PC-3 (cell line): ENCODE measurements around the gene GRIP2. TPM values are rescaled to one million over a fixed set of nuclear protein-coding genes. Genes with fewer than 3 reads are reported as not detected.

Experiments
- ATAC-seq: fragments of 200-7000 bp; cut with Tn5 transposase; 2 replicates; pipeline ENCODE4 v1.9.1; 2020; ENCODE audit warnings: mild to moderate bottlenecking, moderate library complexity
- BruUV-seq: library from RNA; stranded (reverse); fragments of 400-500 nt; replicated peaks from 2 replicates; lab custom pipeline; 2021; lab: Mats Ljungman, UMichigan
- CTCF ChIA-PET: fragments of 300-600 bp; sonication (Branson Sonifier 250); formaldehyde crosslinking; loops from one replicate; lab custom pipeline; 2022; ENCODE audit warnings: antibody characterized with exemption; lab: Charles Lee
- POLR2A ChIA-PET: fragments of 300-600 bp; sonication (Branson Sonifier 250); formaldehyde crosslinking; loops from one replicate; lab custom pipeline; 2022; ENCODE audit warnings: antibody characterized with exemption; ENCODE audit not compliant: unreplicated experiment; lab: Charles Lee
- DNase-seq: peaks from one replicate; pipeline ENCODE4 v3.0.0-alpha.2; 2015
- H2AFZ ChIP-seq: fragments of 300-600 bp; sonication (generic); 2 replicates; pipeline ENCODE4 v1.6.0; 2016; ENCODE audit warnings: antibody characterized with exemption, low read length
- H3F3A ChIP-seq: fragments of 300-600 bp; sonication (generic); one replicate; pipeline ENCODE4 v1.6.0; 2017; ENCODE audit warnings: antibody characterized with exemption, low read length, control low read depth, mild to moderate bottlenecking; ENCODE audit not compliant: unreplicated experiment
- H3K27ac ChIP-seq: fragments of 300-600 bp; sonication (generic); 2 replicates; pipeline ENCODE4 v1.5.1; 2016; ENCODE audit warnings: mild to moderate bottlenecking, low read length
- H3K27me3 ChIP-seq: fragments of 300-600 bp; sonication (generic); 2 replicates; pipeline ENCODE4 v1.6.1; 2016; ENCODE audit warnings: low read length, mixed read lengths
- H3K36me3 ChIP-seq: fragments of 300-600 bp; sonication (generic); 2 replicates; pipeline ENCODE4 v1.6.1; 2016; ENCODE audit warnings: low read depth, mixed run types, low read length, mixed read lengths
- H3K4me1 ChIP-seq: fragments of 300-600 bp; sonication (generic); 2 replicates; pipeline ENCODE4 v1.5.1; 2016; ENCODE audit warnings: low read length; ENCODE audit not compliant: insufficient read depth
- H3K4me2 ChIP-seq: fragments of 300-600 bp; sonication (generic); 2 replicates; pipeline ENCODE4 v1.6.0; 2016; ENCODE audit warnings: low read length
- H3K4me3 ChIP-seq: fragments of 300-600 bp; sonication (generic); 2 replicates; pipeline ENCODE4 v1.5.1; 2016; ENCODE audit warnings: mild to moderate bottlenecking, low read length, mixed read lengths
- H3K79me2 ChIP-seq: fragments of 300-600 bp; sonication (generic); 2 replicates; pipeline ENCODE4 v1.6.1; 2017; ENCODE audit warnings: low read length, mixed read lengths
- H3K9ac ChIP-seq: fragments of 300-600 bp; sonication (generic); 2 replicates; pipeline ENCODE4 v1.6.0; 2016; ENCODE audit warnings: mild to moderate bottlenecking, low read length
- H3K9me2 ChIP-seq: fragments of 300-600 bp; sonication (generic); replicated peaks from 2 replicates; pipeline ENCODE4 v1.6.1; 2016; ENCODE audit warnings: mixed run types, low read length, mixed read lengths
- H3K9me3 ChIP-seq: fragments of 300-600 bp; sonication (generic); 2 replicates; pipeline ENCODE4 v1.6.1; 2016; ENCODE audit warnings: low read length, mixed read lengths
- H4K20me1 ChIP-seq: fragments of 300-600 bp; sonication (generic); 2 replicates; pipeline ENCODE4 v1.6.1; 2016; ENCODE audit warnings: low read length, mixed read lengths
- EZH2 ChIP-seq: fragments of 300-600 bp; sonication (generic); IDR thresholded peaks from one replicate; pipeline ENCODE4 v1.6.1; 2017; ENCODE audit warnings: antibody characterized with exemption, mild to moderate bottlenecking, low read length; ENCODE audit not compliant: unreplicated experiment
- EZH2phosphoT487 ChIP-seq: fragments of 300-600 bp; sonication (generic); IDR thresholded peaks from 2 replicates; pipeline ENCODE4 v1.6.1; 2018; ENCODE audit warnings: mild to moderate bottlenecking, antibody characterized with exemption, low read length, borderline replicate concordance
- intact Hi-C: fragments of 100-400 bp; cut with micrococcal nuclease; formaldehyde crosslinking; loops from 2 replicates; pipeline ENCODE4 v1.9.0; 2023
- total RNA-seq: library from RNA; depleted of rRNA; stranded (reverse); fragments of >200 nt; gene quantifications from 2 replicates; pipeline ENCODE4 v1.2.3, GENCODE V29; 2014; rRNA removed
- TF ChIP-seq, protein P1 (sequence below): fragments of 300-600 bp; sonication (generic); conservative IDR thresholded peaks from 2 replicates; pipeline ENCODE4 v1.5.1; 2017; ENCODE audit warnings: antibody characterized with exemption, low read depth, mild to moderate bottlenecking, low read length

GRIP2 gene
- total RNA-seq, 1 experiment from 2014 or later = 0.36 TPM

DNA sequence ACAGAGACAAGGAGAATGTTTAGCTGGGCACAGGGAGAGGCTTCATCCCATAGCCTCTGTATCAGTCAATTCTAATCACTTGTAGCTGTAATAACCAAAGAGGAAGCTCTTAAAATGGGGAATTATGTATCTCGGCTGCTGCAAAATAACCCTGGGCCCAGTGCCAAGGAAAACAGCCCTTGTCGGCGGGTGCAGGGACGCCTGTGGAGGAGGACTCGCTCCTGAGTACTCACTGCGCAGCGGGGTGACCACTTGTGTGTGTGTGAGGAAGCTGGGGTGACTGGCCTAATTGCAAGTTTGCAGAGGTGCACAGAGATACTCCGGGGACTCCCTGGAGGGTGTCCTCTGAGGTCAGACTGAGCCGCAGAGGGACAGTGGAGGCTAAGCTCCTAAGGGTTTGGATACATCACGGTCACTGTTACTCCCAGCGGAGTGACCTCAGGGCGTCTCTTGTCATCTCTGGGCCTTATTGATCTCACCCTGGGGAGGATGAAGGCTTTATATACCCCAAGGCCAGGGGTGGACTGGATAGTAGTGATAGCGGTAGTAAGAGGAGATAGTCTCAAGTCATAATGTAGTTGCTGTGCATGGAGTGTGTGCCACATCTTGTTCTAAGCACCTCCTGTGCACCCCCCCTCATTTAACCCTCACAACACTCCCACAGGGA, 100.5 kb downstream of the GRIP2 start:
- Histone ChIP-seq H3K4me1 (peaks cover 26% of the 10 kb centered on the region), H3K27me3 (no peaks in the 10 kb centered on the region), H3F3A (no peaks in the 10 kb centered on the region), H3K9ac (no peak overlapping the region), H3K79me2 (peaks cover 60% of the 10 kb centered on the region), H3K4me3 (no peak overlapping the region), H3K9me2 (no peaks in the 10 kb centered on the region), H2AFZ (no peak overlapping the region), H4K20me1 (0 out of 2 replicates have a peak, but pooled peaks cover 5% of the 10 kb centered on the region), H3K9me3 (no peaks in the 10 kb centered on the region), H3K27ac (no peak overlapping the region), H3K4me2 (no peak overlapping the region), H3K36me3 (no peaks in the 10 kb centered on the region)
- no TSS peak for BruUV-seq
- ChIA-PET CTCF (no interaction called here), POLR2A (no interaction called here)
- ATAC-seq = no peak
- intact Hi-C loops = no loop called here
- no peak for DNase-seq
- TF ChIP-seq, protein P1, sequence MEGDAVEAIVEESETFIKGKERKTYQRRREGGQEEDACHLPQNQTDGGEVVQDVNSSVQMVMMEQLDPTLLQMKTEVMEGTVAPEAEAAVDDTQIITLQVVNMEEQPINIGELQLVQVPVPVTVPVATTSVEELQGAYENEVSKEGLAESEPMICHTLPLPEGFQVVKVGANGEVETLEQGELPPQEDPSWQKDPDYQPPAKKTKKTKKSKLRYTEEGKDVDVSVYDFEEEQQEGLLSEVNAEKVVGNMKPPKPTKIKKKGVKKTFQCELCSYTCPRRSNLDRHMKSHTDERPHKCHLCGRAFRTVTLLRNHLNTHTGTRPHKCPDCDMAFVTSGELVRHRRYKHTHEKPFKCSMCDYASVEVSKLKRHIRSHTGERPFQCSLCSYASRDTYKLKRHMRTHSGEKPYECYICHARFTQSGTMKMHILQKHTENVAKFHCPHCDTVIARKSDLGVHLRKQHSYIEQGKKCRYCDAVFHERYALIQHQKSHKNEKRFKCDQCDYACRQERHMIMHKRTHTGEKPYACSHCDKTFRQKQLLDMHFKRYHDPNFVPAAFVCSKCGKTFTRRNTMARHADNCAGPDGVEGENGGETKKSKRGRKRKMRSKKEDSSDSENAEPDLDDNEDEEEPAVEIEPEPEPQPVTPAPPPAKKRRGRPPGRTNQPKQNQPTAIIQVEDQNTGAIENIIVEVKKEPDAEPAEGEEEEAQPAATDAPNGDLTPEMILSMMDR = no peak
- TF ChIP-seq EZH2phosphoT487 = no peak
- no peak for TF ChIP-seq EZH2

Other genes starting within 250 kb of the GRIP2 start
- gene SLC6A6, start 137.7 kb downstream of the GRIP2 start, total RNA-seq = 28.1 and 31.9 TPM in 2 replicates
- gene CCDC174, start 111.4 kb upstream of the GRIP2 start, total RNA-seq = 8.2 and 16.1 TPM in 2 replicates
- not detected in 2 replicates for gene C3orf20, start 134.8 kb upstream of the GRIP2 start, total RNA-seq